ENCODE data around the gene PRKN.
"Not testable (repeated sequence)": the region's sequence is repeated elsewhere in the genome, so short reads cannot be mapped to it uniquely, and the experiment has no call there.

PRKN gene

GRCh38 chr6:162538643-162539064, 188.9 kb downstream of the PRKN start:
- peak; percentile 9 for DNase-seq (ENCODE audit: low read depth, low spot score)

- DNase-seq (ENCODE audit: low read depth, low spot score) = no peak
Measured at GRCh38 chr6:162533009-162533400, 194.6 kb downstream of the PRKN start.

GRCh38 chr6:162532283-162533008, 195.1 kb downstream of the PRKN start:
- no peak for DNase-seq (ENCODE audit: low read depth, low spot score)

- DNase-seq (ENCODE audit: low read depth, low spot score) = not testable (repeated sequence)
Measured at GRCh38 chr6:162531391-162531790, 196.2 kb downstream of the PRKN start.

- DNase-seq (ENCODE audit: low read depth, low spot score) = no peak
Measured at GRCh38 chr6:162528538-162528937, 199.0 kb downstream of the PRKN start.

- DNase-seq (ENCODE audit: low read depth, low spot score) = no peak
Measured at GRCh38 chr6:162526960-162527359, 200.6 kb downstream of the PRKN start.

GRCh38 chr6:162525181-162525580, 202.4 kb downstream of the PRKN start:
- no peak for DNase-seq (ENCODE audit: low read depth, low spot score)

GRCh38 chr6:162512744-162513143, 214.8 kb downstream of the PRKN start:
- no peak for DNase-seq (ENCODE audit: low read depth, low spot score)

GRCh38 chr6:162497389-162497788, 230.2 kb downstream of the PRKN start:
- no peak for DNase-seq (ENCODE audit: low read depth, low spot score)

- DNase-seq (ENCODE audit: low read depth, low spot score) = no peak
Measured at GRCh38 chr6:162493917-162494316, 233.6 kb downstream of the PRKN start.

GRCh38 chr6:162491637-162492036, 235.9 kb downstream of the PRKN start:
- no peak for DNase-seq (ENCODE audit: low read depth, low spot score)

GRCh38 chr6:162489101-162489976, 238.2 kb downstream of the PRKN start:
- DNase-seq (ENCODE audit: low read depth, low spot score) = no peak

- no peak for DNase-seq (ENCODE audit: low read depth, low spot score)
Measured at GRCh38 chr6:162488444-162488843, 239.1 kb downstream of the PRKN start.

GRCh38 chr6:162485464-162485863, 242.1 kb downstream of the PRKN start:
- DNase-seq (ENCODE audit: low read depth, low spot score) = no peak

- DNase-seq (ENCODE audit: low read depth, low spot score) = no peak
Measured at GRCh38 chr6:162481938-162482337, 245.6 kb downstream of the PRKN start.

GRCh38 chr6:162481320-162481719, 246.2 kb downstream of the PRKN start:
- no peak for DNase-seq (ENCODE audit: low read depth, low spot score)

GRCh38 chr6:162478192-162478671, 249.3 kb downstream of the PRKN start:
- no peak for DNase-seq (ENCODE audit: low read depth, low spot score)

GRCh38 chr6:162474722-162475121, 252.8 kb downstream of the PRKN start:
- no peak for DNase-seq (ENCODE audit: low read depth, low spot score)

- no peak for DNase-seq (ENCODE audit: low read depth, low spot score)
Measured at GRCh38 chr6:162471842-162472241, 255.7 kb downstream of the PRKN start.

GRCh38 chr6:162468326-162468725, 259.2 kb downstream of the PRKN start:
- peak; percentile 76 for DNase-seq (ENCODE audit: low read depth, low spot score)

GRCh38 chr6:162467679-162468078, 259.9 kb downstream of the PRKN start:
- DNase-seq (ENCODE audit: low read depth, low spot score) = peak; percentile 6

- DNase-seq (ENCODE audit: low read depth, low spot score) = peak; percentile 13
Measured at GRCh38 chr6:162463576-162463975, 264.0 kb downstream of the PRKN start.

GRCh38 chr6:162459985-162460384, 267.6 kb downstream of the PRKN start:
- DNase-seq (ENCODE audit: low read depth, low spot score) = no peak
